GM21528 (cell line): ENCODE results near the gene TWF1.
"Not testable (repeated sequence)": the region's sequence is repeated elsewhere in the genome, so short reads cannot be mapped to it uniquely, and the experiment has no call there.

Experiments
- ATAC-seq: cut with Tn5 transposase; IDR thresholded peaks from one replicate; pipeline ENCODE4 v1.9.1; 2021; ENCODE audit warnings: mild to moderate bottlenecking, moderate library complexity; ENCODE audit not compliant: unreplicated experiment, low FRiP score

TWF1 gene

DNA sequence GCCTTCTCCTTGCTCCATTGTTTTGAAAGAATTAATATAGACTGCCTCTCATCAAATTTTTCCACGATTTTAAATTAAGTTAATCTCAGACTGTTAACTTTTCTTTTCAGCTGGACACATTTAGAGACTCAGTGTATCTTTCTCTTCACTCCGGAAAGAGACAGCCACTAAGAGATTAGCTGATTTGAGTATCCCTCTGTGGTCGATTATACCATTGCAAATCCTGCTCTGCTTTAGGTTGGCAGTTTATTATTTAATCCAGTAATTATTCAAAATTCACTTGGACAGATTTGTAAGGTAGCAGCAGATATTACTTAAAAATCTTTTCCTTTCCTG, 588 bp upstream of the TWF1 start:
- no peak for ATAC-seq

DNA sequence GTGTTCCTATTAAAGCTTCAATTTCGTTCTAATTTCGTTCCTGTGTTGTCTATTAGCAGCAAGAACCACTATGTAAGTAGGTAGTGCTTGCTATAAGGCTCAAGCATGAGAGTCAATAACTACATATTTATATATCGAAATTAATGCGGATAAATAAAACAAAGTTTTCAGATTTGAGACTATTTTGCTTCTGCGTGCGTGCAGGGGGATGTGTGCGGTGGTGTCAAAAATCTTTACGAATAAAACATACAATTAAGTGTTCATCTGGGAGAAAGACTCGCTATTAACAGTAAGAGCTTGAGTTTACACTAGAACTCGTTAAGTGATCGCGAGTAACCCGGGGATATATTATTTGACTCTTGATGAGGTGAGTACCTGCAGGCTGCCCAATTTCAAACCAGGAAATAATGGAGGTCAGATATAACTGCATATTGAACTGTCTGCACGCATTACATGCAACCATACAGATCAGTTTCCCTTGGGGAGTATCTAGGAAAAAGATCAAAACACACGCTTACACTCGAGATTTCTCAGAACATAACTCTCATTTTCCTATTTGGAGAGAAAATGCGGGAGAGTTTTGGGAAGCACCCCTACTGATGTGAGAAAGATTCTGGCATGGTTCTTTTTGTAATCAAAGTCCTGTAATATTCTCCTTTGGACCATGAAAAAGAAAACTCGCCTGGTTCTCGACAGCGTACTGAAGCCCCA, 813 bp downstream of the TWF1 start:
- ATAC-seq = no peak

DNA sequence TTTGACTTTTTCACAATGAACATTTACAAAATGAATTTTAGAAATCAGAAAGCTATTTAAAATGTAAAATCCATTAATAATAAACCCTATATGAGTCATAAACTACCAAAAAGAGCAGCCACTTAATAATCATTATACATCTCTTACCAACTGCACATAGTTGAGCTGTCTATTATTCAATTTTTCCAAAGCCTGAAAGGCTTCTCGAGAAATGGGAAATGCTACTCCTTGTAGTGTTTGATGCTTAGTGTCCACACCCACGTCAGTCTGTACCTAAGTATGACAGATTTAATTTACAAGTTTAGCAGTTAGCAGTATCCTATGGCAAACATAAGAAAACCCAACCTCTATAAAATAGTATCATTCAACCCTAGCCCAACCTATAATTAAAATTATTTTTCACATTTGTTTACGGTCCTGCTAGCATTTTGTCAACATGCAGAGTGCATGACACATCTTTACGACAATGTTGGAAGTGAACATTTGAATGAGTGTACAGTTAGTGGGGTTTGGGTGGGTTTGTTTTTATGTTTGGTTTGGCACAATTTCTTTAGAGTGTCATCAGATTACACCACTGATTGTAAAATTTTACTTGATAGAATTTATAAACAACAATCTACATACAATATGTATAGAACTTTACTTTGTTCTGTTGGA, 8.4 kb downstream of the TWF1 start:
- no peak for ATAC-seq

DNA sequence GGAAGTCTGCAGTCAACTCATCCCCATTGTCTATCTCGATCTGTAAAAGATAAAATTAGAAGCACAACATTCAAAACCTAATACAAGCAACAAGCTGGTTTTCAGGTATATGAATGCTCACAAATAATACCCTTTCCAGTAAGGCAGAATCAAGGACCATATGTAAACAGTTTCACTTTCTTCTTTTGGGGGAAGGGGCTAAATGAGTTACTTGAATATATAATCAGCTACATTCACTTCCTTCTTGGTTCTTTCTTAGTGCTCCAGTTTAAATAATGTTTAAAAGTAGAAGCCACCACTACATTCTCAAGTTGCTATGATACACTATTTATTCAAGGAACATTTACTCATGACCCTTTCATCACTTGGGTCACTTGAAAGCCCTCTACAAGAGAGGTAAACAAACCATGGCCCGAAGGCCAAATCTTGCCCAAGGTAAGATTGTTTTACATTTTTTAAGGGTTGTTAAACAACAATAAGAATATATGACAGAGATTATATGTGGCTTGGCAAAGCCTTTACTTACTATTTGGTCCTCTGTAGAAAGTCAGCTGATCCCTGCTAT, 10.3 kb downstream of the TWF1 start:
- ATAC-seq = no peak

DNA sequence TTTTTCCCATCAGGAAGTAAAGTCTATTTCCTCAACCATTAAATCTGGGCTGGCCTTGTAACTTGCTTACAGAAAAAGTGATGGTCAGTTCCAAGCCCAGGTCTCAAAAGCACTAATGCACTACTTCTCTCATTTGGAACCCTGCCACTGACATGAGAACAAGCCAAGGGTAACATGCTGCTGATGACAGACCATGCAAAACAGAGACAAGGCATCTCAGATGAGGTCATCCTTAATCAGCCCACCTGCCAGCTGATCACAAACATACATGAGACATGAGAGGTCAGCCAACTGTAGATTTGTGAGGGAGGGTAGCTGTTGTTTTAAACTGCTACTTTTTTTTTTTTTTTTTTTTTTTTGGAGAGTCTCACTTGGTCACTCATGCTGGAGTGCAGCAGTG, 16.2 kb downstream of the TWF1 start:
- ATAC-seq = no peak

DNA sequence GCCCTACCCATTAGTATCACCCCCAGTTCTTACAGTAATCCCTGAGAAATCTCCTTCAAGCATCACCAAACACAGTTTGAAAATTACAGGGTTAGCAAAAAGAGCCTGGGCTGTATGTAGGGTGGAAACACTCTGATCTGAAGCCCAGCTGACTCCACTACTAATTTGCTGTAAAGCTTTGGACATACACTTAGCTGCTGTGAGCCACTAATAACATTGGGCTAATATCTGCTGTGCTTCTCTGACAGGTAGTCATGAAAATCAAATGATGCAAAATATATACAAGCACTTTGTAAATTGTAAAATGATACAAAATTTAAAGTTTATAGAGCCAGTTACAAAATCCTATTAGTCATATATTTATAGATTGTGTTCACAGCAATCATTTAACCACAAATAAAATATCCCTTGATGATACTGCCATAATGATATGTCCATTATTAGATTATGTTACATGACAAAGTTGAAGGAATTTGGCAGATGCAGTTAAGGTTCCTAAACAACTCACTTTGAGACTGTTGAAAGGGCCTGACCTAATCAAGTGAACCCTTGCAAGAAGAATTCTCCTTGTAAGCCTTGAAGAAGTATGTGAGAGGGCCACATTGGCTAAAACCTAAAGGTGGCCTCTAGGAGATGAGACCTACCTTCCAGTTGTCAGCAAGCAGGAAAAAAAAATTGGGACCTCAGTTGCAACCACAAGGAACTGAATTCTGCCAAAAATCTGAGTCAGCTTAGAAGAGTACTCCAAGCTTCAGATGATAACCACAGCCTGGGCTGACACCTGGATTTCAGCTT, 19.0 kb downstream of the TWF1 start:
- no peak for ATAC-seq

DNA sequence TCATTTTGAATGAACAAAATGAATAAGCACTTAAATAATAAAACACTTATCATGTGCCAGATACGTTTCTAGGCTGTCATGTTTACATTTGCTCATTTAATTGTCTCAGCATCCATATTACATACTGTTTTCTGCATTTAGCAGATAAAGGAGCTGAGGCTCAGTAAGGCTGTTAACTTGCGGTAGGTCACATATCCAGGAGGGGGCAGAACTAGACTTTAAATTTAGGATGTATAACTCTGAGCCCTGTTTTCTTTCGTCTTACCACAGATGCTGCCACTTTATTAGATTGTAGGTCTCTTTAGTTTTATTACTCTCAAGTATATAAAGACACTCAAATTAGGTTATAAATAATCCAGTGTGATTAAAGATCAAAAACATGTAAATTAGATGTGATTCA, 29.6 kb downstream of the TWF1 start:
- no peak for ATAC-seq

DNA sequence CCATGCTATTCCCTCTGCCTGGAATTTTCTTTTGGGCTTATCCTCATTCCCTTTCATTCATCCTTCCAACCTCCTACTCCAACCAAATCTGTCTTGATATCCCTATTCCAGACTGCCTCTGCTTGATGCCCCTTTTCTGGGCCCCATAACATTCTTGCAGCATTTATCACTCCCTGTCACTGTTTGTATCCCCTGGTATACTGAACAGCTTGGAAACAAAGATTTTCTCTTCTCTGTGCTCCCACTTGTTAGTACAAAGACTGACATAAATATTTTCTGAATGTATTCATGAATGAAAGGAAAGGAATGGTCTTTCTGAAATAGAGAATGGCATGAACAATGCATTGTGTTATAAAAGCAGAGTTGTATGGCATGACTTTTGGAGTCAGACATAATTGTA, 39.8 kb downstream of the TWF1 start:
- ATAC-seq = no peak

DNA sequence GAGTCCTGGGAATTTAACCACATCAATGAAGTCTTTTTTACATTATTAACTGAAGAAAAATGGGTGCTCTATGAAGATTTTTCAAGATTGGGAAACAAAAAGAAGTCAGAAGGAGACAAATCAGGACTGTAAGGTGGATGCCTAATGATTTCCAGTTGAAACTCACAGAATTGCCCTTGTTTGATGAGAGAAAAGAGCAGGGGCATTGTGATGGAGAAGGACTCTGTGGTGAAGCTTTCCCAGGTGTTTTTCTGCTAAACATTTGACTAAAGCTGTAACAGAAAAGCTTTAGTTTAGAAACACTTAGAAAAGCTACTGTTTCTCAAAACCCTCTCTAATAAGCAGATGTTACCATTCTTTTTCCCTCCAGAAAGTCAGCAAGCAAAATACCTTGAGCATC, 41.6 kb downstream of the TWF1 start:
- no peak for ATAC-seq

DNA sequence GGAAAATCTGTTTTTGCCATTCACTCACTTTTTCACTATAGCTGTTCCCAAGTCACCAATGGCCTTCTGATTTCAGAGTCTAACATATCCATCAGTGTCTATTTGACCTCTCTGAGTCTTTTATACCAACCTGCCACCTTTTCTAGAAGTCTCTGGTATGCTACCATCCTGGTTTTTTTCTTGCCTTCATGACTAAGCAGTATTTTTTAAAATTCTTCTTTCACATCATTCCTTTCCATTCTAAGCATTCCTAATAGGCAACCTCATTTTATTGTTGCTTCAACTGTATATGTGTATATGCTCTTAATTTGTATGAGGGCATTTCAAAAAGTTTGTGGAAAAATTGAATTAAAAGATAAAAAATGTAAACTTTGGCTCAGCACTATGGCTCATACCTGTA, 42.3 kb downstream of the TWF1 start:
- ATAC-seq = no peak

DNA sequence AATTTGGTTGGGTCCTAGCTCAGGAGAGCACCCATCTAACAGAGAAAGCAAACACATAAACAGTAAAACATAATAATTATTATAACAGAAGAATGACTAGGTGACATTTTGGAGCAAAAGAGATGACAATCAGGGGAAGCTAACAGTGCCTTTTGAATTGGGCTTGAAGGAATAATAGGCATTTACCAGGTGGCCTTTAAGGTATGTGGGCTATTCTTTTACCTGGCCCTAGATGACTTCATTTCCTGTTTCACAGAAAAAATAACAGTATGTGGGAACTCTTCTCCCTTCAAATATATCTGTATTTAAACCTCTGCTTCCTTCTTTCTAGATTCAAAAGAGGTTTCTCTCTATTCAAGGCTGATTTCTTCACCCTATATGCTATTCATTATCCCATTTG, 43.5 kb downstream of the TWF1 start:
- no peak for ATAC-seq

DNA sequence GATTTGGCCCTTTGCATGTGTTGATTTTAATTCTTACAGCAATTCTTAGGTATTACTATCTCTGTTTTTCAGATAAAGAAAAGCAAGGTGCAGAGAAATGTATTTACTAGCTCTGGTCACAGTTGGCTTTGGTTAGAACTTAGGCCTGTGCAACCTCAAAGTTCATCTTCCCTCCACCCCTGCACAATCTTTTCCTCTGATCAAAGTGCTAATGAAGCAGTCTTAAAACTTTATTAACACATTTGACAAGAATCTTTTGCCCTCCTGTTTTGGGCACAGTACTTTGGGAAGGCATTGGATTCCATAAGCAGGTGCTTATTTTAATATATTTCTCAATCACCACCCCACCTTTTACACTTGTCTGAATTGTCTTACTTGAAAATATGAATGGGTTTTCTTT, 44.6 kb downstream of the TWF1 start:
- ATAC-seq = no peak

DNA sequence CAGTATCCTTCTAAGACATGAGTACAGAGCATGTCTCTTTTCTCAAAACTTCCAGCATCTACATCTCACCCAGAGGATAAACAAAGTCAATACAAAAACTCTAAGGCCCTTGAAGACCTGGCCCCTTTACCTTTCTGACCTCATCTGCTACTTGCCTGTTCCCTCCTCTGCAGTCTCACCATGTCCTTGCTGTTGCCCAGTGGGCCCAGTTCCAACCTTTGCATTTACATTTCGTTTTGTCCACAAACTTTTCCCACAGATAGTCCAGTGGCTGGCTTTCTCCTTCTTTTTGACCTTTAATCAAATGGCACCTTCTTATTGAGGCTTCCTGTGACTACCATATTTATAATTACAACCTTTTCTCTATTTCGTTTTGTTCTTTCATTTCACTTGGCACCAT, 45.7 kb downstream of the TWF1 start:
- no peak for ATAC-seq

DNA sequence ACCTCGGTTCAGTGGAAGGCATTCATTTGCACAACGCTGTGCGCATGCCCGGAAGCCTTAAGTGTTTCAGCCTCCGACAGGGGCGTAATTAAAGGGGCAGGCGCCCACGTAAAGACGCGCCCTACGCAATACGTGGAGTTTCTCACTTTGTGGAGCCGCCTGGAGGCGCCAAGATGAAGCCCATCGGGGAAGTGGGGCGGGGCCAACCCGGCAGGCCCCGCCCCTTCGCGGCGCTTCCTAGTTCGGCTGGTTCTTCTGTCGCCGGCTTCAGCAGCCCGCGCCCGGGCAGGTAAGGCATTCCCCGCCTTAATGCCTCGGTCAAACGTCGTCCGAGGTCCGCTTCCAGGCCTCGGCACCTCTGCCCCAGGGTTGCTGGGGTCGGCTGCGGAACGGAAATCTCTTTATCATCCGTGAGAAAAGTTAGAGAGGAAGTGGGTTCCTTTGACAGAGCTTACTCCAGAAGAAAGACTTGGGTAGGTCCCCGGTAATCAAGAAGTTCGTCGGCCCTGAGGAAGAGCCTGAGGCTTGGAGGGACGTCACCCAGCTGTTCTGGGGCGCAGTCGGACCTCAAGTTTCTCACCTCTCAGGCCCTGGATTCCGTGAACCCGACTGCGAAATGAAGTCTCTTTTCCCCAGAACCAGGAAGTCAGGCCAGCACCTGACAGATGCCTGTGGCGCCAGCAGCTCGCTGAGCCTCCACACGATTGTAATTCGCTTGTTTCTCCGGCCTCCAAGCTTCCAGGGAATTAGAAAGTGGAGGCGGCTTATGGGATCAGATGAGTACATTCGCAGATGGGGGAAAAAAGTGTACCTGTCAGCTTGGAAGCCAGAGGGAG, 47.2 kb downstream of the TWF1 start, which contains the start of the genes IRAK4 and PUS7L:
IRAK4 (plus strand) TSS at position 224 of the 836 bp plus-strand sequence. CDS start 9,161 bp downstream, outside the sequence.
PUS7L (minus strand) TSS at position 63 of the 836 bp plus-strand sequence. CDS start 3,545 bp downstream, outside the sequence.
- ATAC-seq = peak; percentile 97

DNA sequence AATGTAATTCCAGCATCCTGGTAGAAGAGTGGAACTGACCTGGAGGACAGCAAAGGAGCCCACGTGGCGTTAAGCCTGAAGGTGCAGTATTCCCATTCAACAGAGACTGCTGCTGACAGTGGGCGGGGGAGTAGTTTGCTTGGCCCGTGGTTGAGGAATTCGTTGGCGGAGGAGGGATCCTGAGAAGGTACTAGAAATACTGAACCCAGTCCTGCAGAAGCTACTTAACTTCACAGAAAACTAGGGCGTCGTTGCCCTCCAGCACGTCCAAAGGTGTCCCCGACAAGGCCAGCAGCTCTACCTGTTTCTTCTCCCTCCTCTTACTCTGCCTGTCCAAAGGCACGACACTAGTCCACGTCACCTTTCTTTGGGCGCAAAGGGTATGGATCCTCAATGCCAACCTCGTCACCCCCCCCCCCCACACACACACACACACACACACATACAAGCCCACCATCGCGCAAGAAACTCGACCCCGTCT, 47.8 kb downstream of the TWF1 start:
- ATAC-seq = peak; percentile 0

DNA sequence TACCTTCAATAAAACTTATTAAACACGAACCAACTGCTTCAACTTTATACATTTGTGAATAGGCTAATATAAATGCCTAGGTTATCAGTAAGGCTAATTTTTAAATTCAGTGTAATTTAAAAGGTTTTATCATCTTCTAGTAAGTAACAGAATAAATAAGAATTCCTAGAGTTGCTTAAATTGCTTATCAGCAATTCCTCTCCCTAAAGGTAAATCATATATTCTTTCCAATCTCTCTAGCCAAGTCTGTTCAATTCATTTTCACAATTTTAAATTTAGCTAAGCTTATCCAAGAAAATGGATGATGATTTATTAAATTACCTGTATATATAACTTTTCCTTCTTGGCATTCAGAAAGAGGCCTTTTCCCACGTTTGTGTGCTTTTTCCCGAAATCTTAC, 52.1 kb downstream of the TWF1 start:
- no peak for ATAC-seq

DNA sequence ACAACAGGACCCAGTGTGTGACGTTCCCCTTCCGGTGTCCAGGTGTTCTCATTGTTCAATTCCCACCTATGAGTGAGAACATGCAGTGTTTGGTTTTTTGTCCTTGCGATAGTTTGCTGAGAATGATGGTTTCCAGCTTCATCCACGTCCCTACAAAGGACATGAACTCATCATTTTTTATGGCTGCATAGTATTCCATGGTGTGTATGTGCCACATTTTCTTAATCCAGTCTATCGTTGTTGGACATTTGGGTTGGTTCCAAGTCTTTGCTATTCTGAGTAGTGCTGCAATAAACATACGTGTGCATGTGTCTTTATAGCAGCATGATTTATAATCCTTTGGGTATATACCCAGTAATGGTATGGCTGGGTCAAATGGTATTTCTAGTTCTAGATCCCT, 54.8 kb downstream of the TWF1 start:
- not testable (repeated sequence) for ATAC-seq

DNA sequence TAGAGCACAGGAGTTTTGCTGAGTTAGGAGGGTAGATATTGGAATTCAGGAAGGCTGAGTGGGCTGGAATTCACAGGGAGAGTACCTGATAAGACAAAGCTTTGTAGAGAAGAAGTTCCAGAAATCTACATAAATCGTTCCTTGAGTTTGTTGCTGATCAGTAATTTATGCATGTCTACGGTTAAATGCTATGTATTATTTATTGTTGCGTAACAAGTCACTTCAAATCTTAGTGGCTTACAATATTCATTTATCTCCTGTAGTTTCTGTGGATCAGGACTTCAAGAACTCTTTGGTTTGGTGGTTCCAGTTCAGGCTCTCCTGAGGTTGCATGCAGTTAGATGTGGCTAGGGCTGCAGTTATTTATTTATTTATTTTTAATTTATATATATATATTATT, 55.3 kb downstream of the TWF1 start:
- ATAC-seq = no peak

DNA sequence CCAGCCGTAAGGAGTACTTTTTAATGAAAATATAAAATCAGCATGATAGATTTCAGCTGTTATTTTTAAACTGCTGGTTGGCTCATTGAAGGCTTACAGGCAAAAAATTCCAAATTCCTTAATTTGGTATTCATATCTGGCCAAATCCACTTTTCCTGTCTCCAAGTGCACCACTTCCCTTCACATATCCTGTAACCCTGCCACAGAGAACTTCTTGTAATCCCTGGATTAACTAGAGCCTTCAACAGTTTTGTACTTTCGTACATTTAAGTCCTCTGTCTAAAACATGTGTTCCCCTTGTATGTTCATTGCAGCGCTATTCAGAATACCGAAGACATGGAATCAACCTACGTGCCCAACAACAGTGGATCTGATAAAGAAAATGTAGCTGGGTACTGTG, 57.1 kb downstream of the TWF1 start:
- ATAC-seq = no peak

DNA sequence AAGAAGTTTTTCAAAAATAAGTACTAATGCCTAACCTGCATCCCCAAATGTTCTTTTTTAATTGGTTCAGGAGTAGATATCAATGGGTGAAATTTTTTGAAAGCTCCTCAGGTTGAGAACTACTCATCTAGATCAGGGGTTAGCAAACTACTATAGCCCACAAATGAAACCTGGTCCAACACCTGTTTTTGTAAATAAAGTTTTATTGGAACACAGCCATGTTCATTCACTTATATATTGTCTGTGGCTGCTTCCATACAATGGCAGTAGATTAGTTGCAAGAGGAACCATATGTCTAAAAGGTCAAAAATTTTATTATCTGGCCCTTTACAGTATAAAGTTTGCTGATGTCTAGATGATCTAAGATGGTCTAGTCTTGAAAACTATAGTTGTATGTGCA, 61.3 kb downstream of the TWF1 start:
- no peak for ATAC-seq
